Neural cell (in vitro differentiated cells): ENCODE measurements around the gene CCDC185. TPM values are rescaled to one million over a fixed set of nuclear protein-coding genes. Genes with fewer than 3 reads are reported as not detected.

ENCODE experiments used
- H2AFZ ChIP-seq: fragments of 200-600, 300-800 bp; sonication (generic), shearing (Covaris generic); 2 replicates; pipeline ENCODE4 v1.6.0; 2014; ENCODE audit warnings: low read depth, mild to moderate bottlenecking, antibody characterized with exemption, low read length, moderate library complexity
- H3F3A ChIP-seq: fragments of 200-600 bp; shearing (Covaris generic); 2 replicates; pipeline ENCODE4 v1.6.1; 2016; ENCODE audit warnings: mild to moderate bottlenecking, moderate library complexity, mixed read lengths, antibody characterized with exemption, low read length; ENCODE audit not compliant: insufficient read depth, poor library complexity, severe bottlenecking
- H3K27ac ChIP-seq: fragments of 200-600, 300-800 bp; sonication (generic), shearing (Covaris generic); 2 replicates; pipeline ENCODE4 v1.5.1; 2014; ENCODE audit warnings: mild to moderate bottlenecking, low read length, moderate library complexity
- H3K27me3 ChIP-seq: fragments of 300-800, 200-600 bp; sonication (generic), shearing (Covaris generic); 2 replicates; pipeline ENCODE4 v1.6.0; 2014; ENCODE audit warnings: mild to moderate bottlenecking, low read depth, low read length, moderate library complexity; ENCODE audit not compliant: insufficient read depth
- H3K36me3 ChIP-seq: fragments of 300-800, 200-600 bp; sonication (generic), shearing (Covaris generic); 2 replicates; pipeline ENCODE4 v1.5.1; 2014; ENCODE audit warnings: mild to moderate bottlenecking, antibody characterized with exemption, low read length, moderate library complexity; ENCODE audit not compliant: insufficient read depth
- H3K4me2 ChIP-seq: fragments of 300-800, 200-600 bp; sonication (generic), shearing (Covaris generic); 2 replicates; pipeline ENCODE4 v1.6.0; 2014; ENCODE audit warnings: mild to moderate bottlenecking, low read length
- H3K4me3 ChIP-seq: fragments of 300-800, 200-600 bp; sonication (generic), shearing (Covaris generic); 2 replicates; pipeline ENCODE4 v1.5.1; 2014; ENCODE audit warnings: mild to moderate bottlenecking, low read length, moderate library complexity
- H3K79me2 ChIP-seq: fragments of 200-600 bp; shearing (Covaris generic); replicated peaks from 2 replicates; pipeline ENCODE4 v1.6.0; 2014; ENCODE audit warnings: mild to moderate bottlenecking, low read length, moderate library complexity; ENCODE audit not compliant: insufficient read depth
- H3K9ac ChIP-seq: fragments of 300-800, 200-600 bp; sonication (generic), shearing (Covaris generic); 2 replicates; pipeline ENCODE4 v1.6.1; 2016; ENCODE audit warnings: mild to moderate bottlenecking, low read length, mixed read lengths
- H3K9me2 ChIP-seq: fragments of 200-600 bp; shearing (Covaris generic); 2 replicates; pipeline ENCODE4 v1.6.1; 2016; ENCODE audit warnings: mild to moderate bottlenecking, low read length, mixed read lengths; ENCODE audit not compliant: insufficient read depth
- H3K9me3 ChIP-seq: fragments of 200-600, 300-800 bp; sonication (generic), shearing (Covaris generic); 2 replicates; pipeline ENCODE4 v1.6.1; 2016; ENCODE audit warnings: mild to moderate bottlenecking, mixed run types, low read length, moderate library complexity, mixed read lengths
- H4K20me1 ChIP-seq: fragments of 200-600 bp; shearing (Covaris generic); 2 replicates; pipeline ENCODE4 v1.6.1; 2016; ENCODE audit warnings: mild to moderate bottlenecking, mixed run types; ENCODE audit not compliant: insufficient read depth
- EP300 ChIP-seq: fragments of 450-650 bp; conservative IDR thresholded peaks from 2 replicates; pipeline ENCODE4 v1.6.1; 2014; ENCODE audit warnings: antibody characterized with exemption, mild to moderate bottlenecking, moderate library complexity; ENCODE audit not compliant: poor library complexity, severe bottlenecking
- EZH2 ChIP-seq: fragments of 200-600, 300-800 bp; shearing (Covaris generic), sonication (generic); IDR thresholded peaks from 2 replicates; pipeline ENCODE4 v1.6.1; 2014; ENCODE audit warnings: antibody characterized with exemption, low read length, borderline replicate concordance, mild to moderate bottlenecking; ENCODE audit not compliant: insufficient read depth, poor library complexity, severe bottlenecking
- MXI1 ChIP-seq: fragments of 450-650 bp; conservative IDR thresholded peaks from 2 replicates; pipeline ENCODE4 v1.6.1; 2014; ENCODE audit warnings: antibody characterized with exemption, mild to moderate bottlenecking; ENCODE audit not compliant: poor library complexity, severe bottlenecking
- POLR2AphosphoS5 ChIP-seq: IDR thresholded peaks from 2 replicates; pipeline ENCODE4 v1.6.1; 2012
- RAD21 ChIP-seq: fragments of 450-650 bp; conservative IDR thresholded peaks from 2 replicates; pipeline ENCODE4 v1.6.1; 2014; ENCODE audit warnings: antibody characterized with exemption, mild to moderate bottlenecking, moderate library complexity
- REST ChIP-seq: IDR thresholded peaks from 2 replicates; pipeline ENCODE4 v1.6.1; 2012; ENCODE audit warnings: borderline replicate concordance
- SMC3 ChIP-seq: fragments of 450-650 bp; conservative IDR thresholded peaks from 2 replicates; pipeline ENCODE4 v1.6.1; 2014; ENCODE audit warnings: antibody characterized with exemption, mild to moderate bottlenecking, moderate library complexity; ENCODE audit not compliant: poor library complexity
- TAF1 ChIP-seq: IDR thresholded peaks from 2 replicates; pipeline ENCODE4 v1.6.1; 2012; ENCODE audit warnings: low read depth
- polyA plus RNA-seq: library from polyadenylated mRNA; depleted of rRNA; stranded (reverse); fragments of >200 nt; gene quantifications from 2 replicates; pipeline ENCODE4 v1.2.3, GENCODE V29; 2014
- TF ChIP-seq, protein P1 (sequence below): fragments of 450-650 bp; IDR thresholded peaks from 2 replicates; pipeline ENCODE4 v1.5.1; 2014; ENCODE audit warnings: antibody characterized with exemption, mild to moderate bottlenecking, moderate library complexity; ENCODE audit not compliant: poor library complexity, severe bottlenecking

The CCDC185 gene
- polyA plus RNA-seq, 1 donor from 2014 or later = not detected

GRCh38 chr1:223426936-223427335 is 33.7 kb downstream of the CCDC185 start:
- Histone ChIP-seq H3K9me2 (no peaks in the 10 kb centered on the region), H3K27me3 (no peaks in the 10 kb centered on the region), H3K27ac (no peak overlapping the region), H3K4me2 (no peak overlapping the region), H4K20me1 (no peaks in the 10 kb centered on the region), H3K9me3 (no peaks in the 10 kb centered on the region), H3K36me3 (no peaks in the 10 kb centered on the region), H3K79me2 (no peaks in the 10 kb centered on the region), H3F3A (no peaks in the 10 kb centered on the region), H2AFZ (no peak overlapping the region), H3K4me3 (no peak overlapping the region), H3K9ac (no peak overlapping the region)
- TF ChIP-seq REST = no peak
- no peak for TF ChIP-seq POLR2AphosphoS5
- TF ChIP-seq, protein P1, sequence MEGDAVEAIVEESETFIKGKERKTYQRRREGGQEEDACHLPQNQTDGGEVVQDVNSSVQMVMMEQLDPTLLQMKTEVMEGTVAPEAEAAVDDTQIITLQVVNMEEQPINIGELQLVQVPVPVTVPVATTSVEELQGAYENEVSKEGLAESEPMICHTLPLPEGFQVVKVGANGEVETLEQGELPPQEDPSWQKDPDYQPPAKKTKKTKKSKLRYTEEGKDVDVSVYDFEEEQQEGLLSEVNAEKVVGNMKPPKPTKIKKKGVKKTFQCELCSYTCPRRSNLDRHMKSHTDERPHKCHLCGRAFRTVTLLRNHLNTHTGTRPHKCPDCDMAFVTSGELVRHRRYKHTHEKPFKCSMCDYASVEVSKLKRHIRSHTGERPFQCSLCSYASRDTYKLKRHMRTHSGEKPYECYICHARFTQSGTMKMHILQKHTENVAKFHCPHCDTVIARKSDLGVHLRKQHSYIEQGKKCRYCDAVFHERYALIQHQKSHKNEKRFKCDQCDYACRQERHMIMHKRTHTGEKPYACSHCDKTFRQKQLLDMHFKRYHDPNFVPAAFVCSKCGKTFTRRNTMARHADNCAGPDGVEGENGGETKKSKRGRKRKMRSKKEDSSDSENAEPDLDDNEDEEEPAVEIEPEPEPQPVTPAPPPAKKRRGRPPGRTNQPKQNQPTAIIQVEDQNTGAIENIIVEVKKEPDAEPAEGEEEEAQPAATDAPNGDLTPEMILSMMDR = no peak
- TF ChIP-seq MXI1 = no peak
- TF ChIP-seq EP300 = no peak
- TF ChIP-seq RAD21 = no peak
- no peak for TF ChIP-seq TAF1
- no peak for TF ChIP-seq SMC3
- TF ChIP-seq EZH2 = no peak

- no peaks in the 10 kb centered on the region for H3K9me2 ChIP-seq
- H3K9ac ChIP-seq = no peak overlapping the region
- no peak overlapping the region for H3K4me2 ChIP-seq
- no peaks in the 10 kb centered on the region for H3F3A ChIP-seq
- no peak overlapping the region for H3K27ac ChIP-seq
- no peaks in the 10 kb centered on the region for H3K9me3 ChIP-seq
- H3K27me3 ChIP-seq = no peaks in the 10 kb centered on the region
- no peak for TF ChIP-seq TAF1
- TF ChIP-seq, protein P1 = no peak
- no peak for TF ChIP-seq REST
- TF ChIP-seq EZH2 = no peak
- TF ChIP-seq RAD21 = no peak
- no peak for TF ChIP-seq EP300
- no peak for TF ChIP-seq SMC3
- no peak for TF ChIP-seq MXI1
- no peak for TF ChIP-seq POLR2AphosphoS5
- H3K36me3 ChIP-seq = no peaks in the 10 kb centered on the region
- H2AFZ ChIP-seq = no peak overlapping the region
- no peaks in the 10 kb centered on the region for H4K20me1 ChIP-seq
- no peaks in the 10 kb centered on the region for H3K79me2 ChIP-seq
- no peak overlapping the region for H3K4me3 ChIP-seq
Measured at GRCh38 chr1:223429313-223429731, 36.1 kb downstream of the CCDC185 start.
